Gastroesophageal sphincter (tissue), 4 donors: Measurements from ENCODE around the gene MTUS2. TPM values are rescaled to one million over a fixed set of nuclear protein-coding genes. Genes with fewer than 3 reads are reported as not detected.

Experiments
- ATAC-seq: fragments of 150-250 bp; one replicate; pipeline ENCODE4 v1.9.1; 2016; ENCODE audit warnings: mild to moderate bottlenecking, moderate library complexity
- H3K27ac ChIP-seq, 4 donors: fragments of 200-600 bp; sonication (generic) in 3 of 4; 1 replicate in 3 of 4; 2 replicates in 1 of 4; pipeline ENCODE4 v1.5.1; 2016 to 2019
- H3K27me3 ChIP-seq: fragments of 200-600 bp; sonication (generic); one replicate; pipeline ENCODE4 v1.5.1; 2019
- H3K36me3 ChIP-seq, 2 donors: fragments of 200-600 bp; sonication (generic); one replicate each; pipeline ENCODE4 v1.5.1; 2019; ENCODE audit warnings: control low read depth in 1 of 2
- H3K4me1 ChIP-seq, 3 donors: fragments of 200-600 bp; sonication (generic); 1 replicate in 2 of 3; 2 replicates in 1 of 3; pipeline ENCODE4 v1.5.1; 2016 to 2019; ENCODE audit warnings: control low read depth in 2 of 3
- H3K4me3 ChIP-seq, 2 donors: fragments of 200-600 bp; sonication (generic); one replicate each; pipeline ENCODE4 v1.5.1; 2019; ENCODE audit warnings: mild to moderate bottlenecking in 1 of 2, moderate library complexity in 1 of 2
- H3K9me3 ChIP-seq, 3 donors: fragments of 200-600 bp; sonication (generic); one replicate each; pipeline ENCODE4 v1.5.1; 2017 to 2019; ENCODE audit warnings: control low read depth in 2 of 3
- EP300 ChIP-seq: sonication (generic); formaldehyde crosslinking; IDR thresholded peaks from one replicate; pipeline ENCODE4 v1.6.1; 2017; ENCODE audit warnings: antibody characterized with exemption, mild to moderate bottlenecking
- POLR2A ChIP-seq, 2 donors: fragments of 450-650 bp; IDR thresholded peaks; one replicate each; pipeline ENCODE4 v1.6.1; 2017; ENCODE audit warnings: antibody characterized with exemption in 2 of 2, mild to moderate bottlenecking in 2 of 2, moderate library complexity in 1 of 2
- POLR2AphosphoS5 ChIP-seq: sonication (generic); formaldehyde crosslinking; IDR thresholded peaks from one replicate; pipeline ENCODE4 v1.6.1; 2017; ENCODE audit warnings: antibody characterized with exemption
- WGBS, 2 donors: methylation state at CpG; one replicate each; pipeline ENCODE4 v1.1.5; 2018; ENCODE audit warnings: low coverage in 1 of 2; 5-methylcytosine and 5-hydroxymethylcytosine counted together
- total RNA-seq, 4 donors: library from RNA; depleted of rRNA; stranded (reverse); fragments of >200 nt; gene quantifications; one replicate each; pipeline ENCODE4 v1.1.0, GENCODE V29; 2016
- TF ChIP-seq, protein P1 (sequence below), 4 experiments: fragments of 200-600 bp in 2 of 4; fragments of 450-650 bp in 2 of 4; sonication (generic) in 1 of 4; IDR thresholded peaks; one replicate each; pipeline ENCODE4 v1.5.1; 2017 to 2019; ENCODE audit warnings: antibody characterized with exemption in 4 of 4, mild to moderate bottlenecking in 2 of 4, moderate library complexity in 2 of 4

Gene MTUS2
- total RNA-seq, 4 donors from 2014 or later: 0.67 to 36.7 (median 18.4) TPM

DNA sequence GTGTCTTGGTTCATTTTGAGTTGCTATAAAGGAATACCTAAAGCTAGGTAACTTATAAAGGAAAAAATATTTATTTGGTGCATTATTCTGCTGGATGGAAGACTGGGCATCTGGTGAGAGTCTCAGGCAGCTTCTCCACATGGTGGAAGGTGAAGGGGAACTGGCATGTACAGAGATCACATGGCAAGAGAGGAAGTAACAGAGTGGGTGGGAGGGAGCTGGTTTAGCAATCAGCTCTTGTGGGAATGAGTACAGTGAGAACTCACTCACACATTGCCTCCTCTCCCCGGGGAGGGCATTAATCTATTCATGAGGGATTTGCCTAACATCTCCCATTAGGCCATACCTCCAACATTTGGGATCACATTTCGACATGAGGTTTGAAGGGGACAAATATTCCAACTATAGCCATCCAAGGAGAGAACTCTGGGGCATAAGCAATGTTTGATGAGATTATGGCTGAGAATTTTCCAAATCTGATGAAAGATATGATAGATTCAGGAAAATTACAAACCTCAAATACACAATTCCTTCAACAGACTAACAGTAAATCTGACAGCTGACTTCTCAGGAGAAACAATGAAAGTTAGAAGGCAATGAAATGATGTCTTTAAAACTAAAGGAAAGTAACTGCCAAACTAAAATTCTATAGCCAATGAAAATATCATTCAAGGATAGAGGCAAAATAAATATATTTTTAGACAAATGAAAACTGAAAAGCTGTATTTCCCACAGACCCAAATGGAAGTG is 52.5 kb downstream of the MTUS2 start:
- H3K27me3 ChIP-seq: no peaks in the 10 kb centered on the region
- no peak for ATAC-seq
- WGBS, 2 donors: 62 to 68% methylated on average over 2 of the region's 2 CpGs
- H3K27ac ChIP-seq: no peak overlapping the region
- no peak overlapping the region for H3K4me3 ChIP-seq
- peaks cover 0 to under 1% (median 0%) of the 10 kb centered on the region in 3 donors for H3K4me1 ChIP-seq
- no peaks in the 10 kb centered on the region for H3K36me3 ChIP-seq
- no peak for TF ChIP-seq EP300
- no peak for TF ChIP-seq POLR2AphosphoS5
- no peak for TF ChIP-seq POLR2A (IDR thresholded peaks at IDR 0.05)
- TF ChIP-seq, protein P1, sequence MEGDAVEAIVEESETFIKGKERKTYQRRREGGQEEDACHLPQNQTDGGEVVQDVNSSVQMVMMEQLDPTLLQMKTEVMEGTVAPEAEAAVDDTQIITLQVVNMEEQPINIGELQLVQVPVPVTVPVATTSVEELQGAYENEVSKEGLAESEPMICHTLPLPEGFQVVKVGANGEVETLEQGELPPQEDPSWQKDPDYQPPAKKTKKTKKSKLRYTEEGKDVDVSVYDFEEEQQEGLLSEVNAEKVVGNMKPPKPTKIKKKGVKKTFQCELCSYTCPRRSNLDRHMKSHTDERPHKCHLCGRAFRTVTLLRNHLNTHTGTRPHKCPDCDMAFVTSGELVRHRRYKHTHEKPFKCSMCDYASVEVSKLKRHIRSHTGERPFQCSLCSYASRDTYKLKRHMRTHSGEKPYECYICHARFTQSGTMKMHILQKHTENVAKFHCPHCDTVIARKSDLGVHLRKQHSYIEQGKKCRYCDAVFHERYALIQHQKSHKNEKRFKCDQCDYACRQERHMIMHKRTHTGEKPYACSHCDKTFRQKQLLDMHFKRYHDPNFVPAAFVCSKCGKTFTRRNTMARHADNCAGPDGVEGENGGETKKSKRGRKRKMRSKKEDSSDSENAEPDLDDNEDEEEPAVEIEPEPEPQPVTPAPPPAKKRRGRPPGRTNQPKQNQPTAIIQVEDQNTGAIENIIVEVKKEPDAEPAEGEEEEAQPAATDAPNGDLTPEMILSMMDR (IDR thresholded peaks at IDR 0.05): no peak
- H3K9me3 ChIP-seq: peaks cover 0 to 32% (median 0%) of the 10 kb centered on the region in 3 donors

DNA sequence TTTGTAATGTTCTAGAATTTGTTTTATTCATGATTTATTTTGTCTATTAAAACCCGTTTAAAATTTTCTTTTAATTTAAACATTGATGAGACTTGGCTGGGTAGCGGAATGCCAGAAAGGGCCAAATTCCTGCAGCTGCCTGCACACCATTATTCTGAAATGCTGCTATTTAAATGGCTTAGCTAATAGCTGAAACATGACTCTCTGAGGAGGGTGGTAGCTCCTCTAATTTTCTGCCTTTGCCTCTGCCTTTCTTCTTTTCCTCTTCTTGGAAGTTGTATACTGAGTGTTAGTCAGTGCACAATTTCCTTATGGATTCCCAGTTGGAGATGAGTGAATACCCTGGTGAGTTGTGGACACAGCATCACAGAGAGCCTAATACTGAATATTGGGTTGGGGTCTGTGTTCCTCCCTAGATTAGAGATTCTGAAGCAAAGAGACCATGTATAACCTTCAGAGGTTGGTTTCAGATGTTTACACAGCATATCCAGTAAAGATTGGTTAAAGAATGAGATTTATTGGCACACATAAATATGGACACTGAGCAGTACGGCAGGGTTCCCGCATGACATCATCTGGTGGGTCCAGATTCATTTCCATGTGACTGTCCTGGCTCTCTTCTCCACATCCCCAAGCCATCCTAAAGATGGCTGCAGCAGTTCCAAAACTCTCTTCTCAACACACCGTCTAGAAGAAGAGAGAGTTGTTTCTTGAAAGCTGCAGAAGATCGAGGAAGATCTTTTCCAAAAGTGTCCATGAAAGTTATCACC is 55.9 kb downstream of the MTUS2 start:
- no peak overlapping the region for H3K27ac ChIP-seq
- H3K27me3 ChIP-seq: no peaks in the 10 kb centered on the region
- TF ChIP-seq, protein P1 (IDR thresholded peaks at IDR 0.05): no peak
- TF ChIP-seq POLR2A (IDR thresholded peaks at IDR 0.05) (no peak), POLR2AphosphoS5 (no peak), EP300 (no peak)
- no peaks in the 10 kb centered on the region for H3K36me3 ChIP-seq
- H3K9me3 ChIP-seq: peaks cover 0 to 32% (median 0%) of the 10 kb centered on the region in 3 donors
- H3K4me1 ChIP-seq: no peaks in the 10 kb centered on the region
- H3K4me3 ChIP-seq: no peak overlapping the region
- ATAC-seq: no peak
- WGBS, 2 donors: 55 to 75% methylated on average over 4 to 6 of the region's 6 CpGs

DNA sequence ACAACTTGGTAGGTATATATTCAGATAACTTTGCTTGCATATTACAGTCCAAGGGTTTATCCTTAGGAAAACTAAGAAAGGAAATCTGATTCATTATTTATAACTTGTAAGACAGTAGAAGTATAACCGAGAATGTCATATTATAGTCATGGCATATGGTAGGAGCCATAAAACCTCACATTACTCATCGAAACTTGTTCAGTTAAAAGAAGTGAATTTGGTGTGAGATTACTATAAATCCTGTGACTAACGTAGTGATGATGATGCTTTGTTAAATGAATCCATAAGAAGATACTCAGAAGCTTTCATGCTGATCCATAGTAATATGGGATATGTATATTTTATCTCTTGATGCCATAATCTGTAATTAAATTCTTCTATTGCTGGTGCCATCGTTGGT is 57.3 kb downstream of the MTUS2 start:
- H3K27me3 ChIP-seq: no peaks in the 10 kb centered on the region
- H3K9me3 ChIP-seq: peaks cover 0 to 22% (median 0%) of the 10 kb centered on the region in 3 donors
- no peak overlapping the region for H3K4me3 ChIP-seq
- no peaks in the 10 kb centered on the region for H3K36me3 ChIP-seq
- ATAC-seq: no peak
- no peak for TF ChIP-seq EP300
- TF ChIP-seq, protein P1 (IDR thresholded peaks at IDR 0.05): no peak
- no peak for TF ChIP-seq POLR2A (IDR thresholded peaks at IDR 0.05)
- TF ChIP-seq POLR2AphosphoS5: no peak
- 47 to 65% methylated on average over 4 of the region's 4 CpGs for WGBS, 2 donors
- no peak overlapping the region for H3K27ac ChIP-seq
- no peaks in the 10 kb centered on the region for H3K4me1 ChIP-seq

DNA sequence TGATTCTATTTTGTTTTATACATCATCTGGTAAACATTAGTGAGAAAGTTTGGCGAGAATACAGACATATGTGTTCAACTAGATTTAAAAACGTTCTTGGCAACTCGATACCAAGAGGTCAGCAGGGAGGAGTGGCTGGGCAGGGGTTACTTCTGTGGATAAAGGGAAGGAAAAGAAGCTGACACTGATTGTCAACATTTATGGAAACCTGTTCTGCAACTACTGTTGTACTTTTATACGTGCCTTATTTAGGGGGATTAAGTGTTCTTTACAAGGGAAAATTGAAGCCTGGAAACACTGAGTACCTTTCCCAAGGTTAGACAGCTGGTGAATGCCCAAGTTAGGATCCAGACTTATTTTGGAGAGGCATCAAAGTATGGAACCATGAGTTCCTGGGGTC is 65.0 kb downstream of the MTUS2 start:
- WGBS, 2 donors: 25 to 34% methylated on average over 4 of the region's 4 CpGs
- no peak for TF ChIP-seq POLR2A (IDR thresholded peaks at IDR 0.05)
- no peak for TF ChIP-seq POLR2AphosphoS5
- no peak for TF ChIP-seq EP300
- TF ChIP-seq, protein P1 (IDR thresholded peaks at IDR 0.05): no peak
- Histone ChIP-seq H3K4me3 (no peak overlapping the region), H3K27me3 (no peaks in the 10 kb centered on the region), H3K4me1 (no peaks in the 10 kb centered on the region), H3K27ac (no peak overlapping the region), H3K9me3 (no peaks in the 10 kb centered on the region), H3K36me3 (no peaks in the 10 kb centered on the region)
- no peak for ATAC-seq
